Liver (tissue), 9 donors: ENCODE measurements around the gene VBP1. TPM values are rescaled to one million over a fixed set of nuclear protein-coding genes. Genes with fewer than 3 reads are reported as not detected.

Experiments used
- DNase-seq: peaks from one replicate; pipeline ENCODE4 v3.0.0-alpha.2; 2017; ENCODE audit warnings: low spot score
- H3K27ac ChIP-seq, 2 donors: one replicate each; pipeline ENCODE4 v1.7.0; 2013; ENCODE audit warnings: inconsistent platforms in 2 of 2, low read length in 2 of 2, control low read depth in 1 of 2, low read depth in 1 of 2, mild to moderate bottlenecking in 1 of 2
- H3K27me3 ChIP-seq, 4 donors: one replicate each; pipeline versions ENCODE4 v1.6.1 to v1.7.0; 2013; ENCODE audit warnings: low read length in 3 of 4, inconsistent platforms in 1 of 4, mild to moderate bottlenecking in 1 of 4, moderate library complexity in 1 of 4; ENCODE audit not compliant: control insufficient read depth in 4 of 4, insufficient read depth in 4 of 4
- H3K36me3 ChIP-seq, 4 donors: one replicate each; pipeline versions ENCODE4 v1.6.1 to v1.7.0; 2013; ENCODE audit warnings: low read length in 3 of 4, mild to moderate bottlenecking in 3 of 4, low read depth in 1 of 4, moderate library complexity in 1 of 4; ENCODE audit not compliant: control insufficient read depth in 4 of 4, insufficient read depth in 3 of 4
- H3K4me1 ChIP-seq, 4 donors: one replicate each; pipeline versions ENCODE4 v1.6.1 to v1.7.0; 2013; ENCODE audit warnings: low read length in 3 of 4, mild to moderate bottlenecking in 3 of 4, moderate library complexity in 1 of 4; ENCODE audit not compliant: control insufficient read depth in 4 of 4, insufficient read depth in 4 of 4
- H3K4me3 ChIP-seq, 3 donors: one replicate each; pipeline versions ENCODE4 v1.6.1 to v1.7.0; 2013; ENCODE audit warnings: low read length in 3 of 3, control low read depth in 1 of 3, low read depth in 1 of 3, mild to moderate bottlenecking in 1 of 3
- H3K9ac ChIP-seq, 2 donors: one replicate each; pipeline ENCODE4 v1.7.0; 2013; ENCODE audit warnings: low read length in 2 of 2, mild to moderate bottlenecking in 2 of 2, moderate library complexity in 2 of 2, control low read depth in 1 of 2, low read depth in 1 of 2
- H3K9me3 ChIP-seq, 4 donors: one replicate each; pipeline versions ENCODE4 v1.6.1 to v1.7.0; 2013; ENCODE audit warnings: low read length in 3 of 4; ENCODE audit not compliant: control insufficient read depth in 4 of 4
- CTCF ChIP-seq: fragments of 150-350 bp; IDR thresholded peaks from 2 replicates; pipeline ENCODE4 v1.5.1; 2017; ENCODE audit warnings: improper control_type of control experiment, low read depth, low read length; ENCODE audit not compliant: missing input control
- EGR1 ChIP-seq, 2 donors: IDR thresholded peaks; 2 replicates each; pipeline ENCODE4 v1.6.1; 2016 to 2018; ENCODE audit warnings: antibody characterized with exemption in 2 of 2, low read depth in 2 of 2
- FOXA1 ChIP-seq: IDR thresholded peaks from 2 replicates; pipeline ENCODE4 v1.6.1; 2016; ENCODE audit warnings: antibody characterized with exemption
- FOXA2 ChIP-seq: IDR thresholded peaks from 2 replicates; pipeline ENCODE4 v1.6.1; 2016; ENCODE audit warnings: antibody characterized with exemption
- GABPA ChIP-seq, 2 donors: IDR thresholded peaks in 1 of 2; conservative IDR thresholded peaks in 1 of 2; 2 replicates each; pipeline ENCODE4 v1.6.1; 2016; ENCODE audit warnings: antibody characterized with exemption in 2 of 2, mild to moderate bottlenecking in 1 of 2, moderate library complexity in 1 of 2
- HNF4A ChIP-seq, 2 donors: conservative IDR thresholded peaks; 2 replicates each; pipeline ENCODE4 v1.6.1; 2016; ENCODE audit warnings: antibody characterized with exemption in 2 of 2, mild to moderate bottlenecking in 2 of 2
- HNF4G ChIP-seq: IDR thresholded peaks from 2 replicates; pipeline ENCODE4 v1.6.1; 2016; ENCODE audit warnings: antibody characterized with exemption
- JUND ChIP-seq, 2 donors: IDR thresholded peaks; 2 replicates each; pipeline ENCODE4 v1.6.1; 2016; ENCODE audit warnings: antibody characterized with exemption in 2 of 2
- MAX ChIP-seq: IDR thresholded peaks from 2 replicates; pipeline ENCODE4 v1.6.1; 2016; ENCODE audit warnings: antibody characterized with exemption
- NR2F2 ChIP-seq: IDR thresholded peaks from 2 replicates; pipeline ENCODE4 v1.6.1; 2016; ENCODE audit warnings: antibody characterized with exemption
- RAD21 ChIP-seq, 2 donors: IDR thresholded peaks; 2 replicates each; pipeline ENCODE4 v1.6.1; 2016; ENCODE audit warnings: antibody characterized with exemption in 2 of 2, mild to moderate bottlenecking in 2 of 2
- REST ChIP-seq: IDR thresholded peaks from 2 replicates; pipeline ENCODE4 v1.6.1; 2016; ENCODE audit warnings: antibody characterized with exemption, mild to moderate bottlenecking
- RXRA ChIP-seq, 2 donors: IDR thresholded peaks; 2 replicates each; pipeline ENCODE4 v1.6.1; 2017 to 2018; ENCODE audit warnings: antibody characterized with exemption in 2 of 2, mild to moderate bottlenecking in 1 of 2
- TAF1 ChIP-seq: conservative IDR thresholded peaks from 2 replicates; pipeline ENCODE4 v1.6.1; 2016; ENCODE audit warnings: antibody characterized with exemption, mild to moderate bottlenecking
- YY1 ChIP-seq: IDR thresholded peaks from 2 replicates; pipeline ENCODE4 v1.6.1; 2016; ENCODE audit warnings: antibody characterized with exemption, mild to moderate bottlenecking
- ZBTB33 ChIP-seq: IDR thresholded peaks from 2 replicates; pipeline ENCODE4 v1.6.1; 2016; ENCODE audit warnings: antibody characterized with exemption
- WGBS: extraction: QIAGEN DNeasy Blood & Tissue Kit; methylation state at CpG from one replicate; pipeline ENCODE4 v1.1.7; 2013; 5-methylcytosine and 5-hydroxymethylcytosine counted together
- polyA plus RNA-seq, 2 donors: library from polyadenylated mRNA; stranded (reverse) in 1 of 2; unstranded in 1 of 2; fragments of 200-250 nt in 1 of 2; fragments of >200 nt in 1 of 2; fragmentation: Nextera tagmentation in 1 of 2; extraction: Ambion mirVana in 1 of 2; gene quantifications; one replicate each; pipeline versions ENCODE4 v1.2.1 to v1.2.3, GENCODE V29; 2013 to 2015
- total RNA-seq, 2 donors: library from RNA; depleted of rRNA; stranded (reverse); fragments of >200 nt; gene quantifications; one replicate each; pipeline ENCODE4 v1.2.3, GENCODE V29; 2014
- TF ChIP-seq, protein P1 (sequence below): IDR thresholded peaks from 2 replicates; pipeline ENCODE4 v1.6.1; 2016; ENCODE audit warnings: antibody characterized with exemption
- donor health status: healthy.
- donor health status: healthy.
- donor health status: healthy.
- donor health status: healthy.
- donor health status: healthy.

VBP1 gene
- total and polyA plus RNA-seq, 4 donors = 15.1 to 40.7 (median 16.6) TPM

DNA sequence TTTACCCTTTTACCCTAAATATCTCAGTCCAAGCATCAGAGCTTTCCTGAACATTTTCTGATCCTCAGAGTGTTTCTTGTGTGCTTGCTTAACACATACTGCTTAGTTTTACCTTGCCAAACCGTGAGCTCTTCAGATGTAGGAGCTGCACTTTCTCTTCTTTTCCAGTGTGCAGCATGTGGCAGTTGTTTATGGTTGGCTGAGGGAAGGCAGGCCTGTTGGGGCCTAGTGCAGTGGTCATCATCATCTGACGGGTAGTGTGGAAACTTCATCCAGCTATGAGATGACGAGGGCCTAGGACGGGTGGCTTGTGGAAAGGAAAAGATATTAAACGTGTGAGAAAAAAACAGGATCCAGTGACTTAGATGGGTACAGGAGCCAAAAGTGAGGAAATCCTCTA lies 21.5 kb downstream of the VBP1 start:
- Histone ChIP-seq H3K4me1 (peaks cover 0 to 6% (median 0%) of the 10 kb centered on the region in 4 donors), H3K27me3 (no peaks in the 10 kb centered on the region), H3K4me3 (no peak overlapping the region), H3K9me3 (no peaks in the 10 kb centered on the region), H3K9ac (no peak overlapping the region), H3K36me3 (peaks cover 0 to 13% (median 6%) of the 10 kb centered on the region in 4 donors), H3K27ac (no peak overlapping the region)
- no peak for DNase-seq
- 97% methylated on average over 5 of the region's 5 CpGs for WGBS
- TF ChIP-seq RAD21 (IDR thresholded peaks at IDR 0.05) = no peak
- TF ChIP-seq RXRA (IDR thresholded peaks at IDR 0.05) = no peak
- TF ChIP-seq EGR1 (IDR thresholded peaks at IDR 0.05; ENCODE audit: low read depth in 2 of 2) = no peak
- TF ChIP-seq, protein P1, sequence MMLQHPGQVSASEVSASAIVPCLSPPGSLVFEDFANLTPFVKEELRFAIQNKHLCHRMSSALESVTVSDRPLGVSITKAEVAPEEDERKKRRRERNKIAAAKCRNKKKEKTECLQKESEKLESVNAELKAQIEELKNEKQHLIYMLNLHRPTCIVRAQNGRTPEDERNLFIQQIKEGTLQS = no peak
- no peak for TF ChIP-seq YY1
- no peak for TF ChIP-seq ZBTB33
- TF ChIP-seq HNF4A (conservative IDR thresholded peaks at IDR 0.05) = no peak
- no peak for TF ChIP-seq GABPA (IDR thresholded peaks at IDR 0.05 in 1 of 2, conservative IDR thresholded peaks at IDR 0.05 in 1 of 2)
- TF ChIP-seq HNF4G = no peak
- TF ChIP-seq FOXA1 = no peak
- TF ChIP-seq REST = no peak
- no peak for TF ChIP-seq CTCF
- no peak for TF ChIP-seq TAF1
- TF ChIP-seq FOXA2 = no peak
- TF ChIP-seq JUND (IDR thresholded peaks at IDR 0.05) = no peak
- no peak for TF ChIP-seq MAX
- no peak for TF ChIP-seq NR2F2

DNA sequence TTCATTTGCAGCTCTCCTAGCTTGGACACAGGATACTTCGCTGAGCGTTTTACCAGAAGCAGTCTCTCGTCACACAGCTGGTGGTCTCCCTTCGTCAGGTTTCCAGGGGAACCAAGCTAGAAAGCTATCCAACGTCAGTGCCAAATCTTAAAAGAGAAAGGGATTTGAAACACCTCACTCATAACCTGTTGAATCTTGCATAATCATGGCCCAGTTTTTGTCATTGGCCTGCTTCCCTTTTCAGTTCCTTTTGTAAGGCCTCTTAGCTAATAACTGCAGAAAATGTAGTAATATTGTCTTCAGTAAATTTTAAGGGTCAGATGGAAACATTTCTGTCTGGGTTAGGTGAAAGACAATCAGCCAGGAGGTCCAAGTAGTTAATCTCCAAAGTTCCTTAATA lies 26.0 kb downstream of the VBP1 start:
- WGBS = 68% methylated on average over 5 of the region's 5 CpGs
- TF ChIP-seq HNF4A (conservative IDR thresholded peaks at IDR 0.05) (peak in 1 of 2 donors; percentile 24), ZBTB33 (no peak), RXRA (IDR thresholded peaks at IDR 0.05) (peak in 1 of 2 donors; percentile 19)
- H3K9me3 ChIP-seq = no peaks in the 10 kb centered on the region
- no peak overlapping the region for H3K9ac ChIP-seq
- H3K4me3 ChIP-seq = no peak overlapping the region
- DNase-seq = no peak
- peaks cover 0 to 9% (median 5%) of the 10 kb centered on the region in 4 donors for H3K36me3 ChIP-seq
- no peaks in the 10 kb centered on the region for H3K27me3 ChIP-seq
- peak overlapping the region; percentile 1 to 50 for H3K27ac ChIP-seq
- H3K4me1 ChIP-seq = peaks cover 0 to 6% (median 0%) of the 10 kb centered on the region in 4 donors
